GM12874 (cell line): ENCODE measurements around the gene TMEM140.

Experiments
- TF ChIP-seq, protein P1 (sequence below): IDR thresholded peaks from 2 replicates; pipeline ENCODE4 v1.5.1; 2011; ENCODE audit warnings: low read depth, mild to moderate bottlenecking, control low read depth, low read length, moderate library complexity; ENCODE audit not compliant: insufficient read depth

Gene TMEM140

DNA sequence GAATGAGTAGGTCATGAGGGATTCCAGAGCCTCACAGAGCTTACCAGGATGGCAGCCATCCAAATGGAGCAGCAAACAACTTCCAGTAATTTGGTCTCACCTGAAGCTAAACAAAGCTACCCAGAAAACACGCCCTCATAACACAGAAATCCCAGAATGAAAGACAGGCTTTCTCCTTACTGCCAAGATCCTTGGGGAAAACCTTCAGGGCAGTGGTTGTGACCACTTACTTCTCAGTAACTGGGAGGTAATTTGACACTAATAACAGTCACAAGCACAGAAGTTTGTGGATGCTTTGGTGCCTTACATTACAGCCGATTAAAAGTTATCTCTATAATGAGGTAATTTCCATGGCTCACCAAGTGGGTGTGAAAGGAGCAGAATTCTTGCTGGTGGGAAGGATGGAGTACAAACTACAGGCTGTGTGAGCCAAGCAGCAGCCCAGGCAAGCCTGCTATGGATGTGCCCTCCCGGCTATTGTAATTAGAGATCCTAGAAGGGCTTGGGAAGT, 53.0 kb downstream of the TMEM140 start:
- TF ChIP-seq, protein P1, sequence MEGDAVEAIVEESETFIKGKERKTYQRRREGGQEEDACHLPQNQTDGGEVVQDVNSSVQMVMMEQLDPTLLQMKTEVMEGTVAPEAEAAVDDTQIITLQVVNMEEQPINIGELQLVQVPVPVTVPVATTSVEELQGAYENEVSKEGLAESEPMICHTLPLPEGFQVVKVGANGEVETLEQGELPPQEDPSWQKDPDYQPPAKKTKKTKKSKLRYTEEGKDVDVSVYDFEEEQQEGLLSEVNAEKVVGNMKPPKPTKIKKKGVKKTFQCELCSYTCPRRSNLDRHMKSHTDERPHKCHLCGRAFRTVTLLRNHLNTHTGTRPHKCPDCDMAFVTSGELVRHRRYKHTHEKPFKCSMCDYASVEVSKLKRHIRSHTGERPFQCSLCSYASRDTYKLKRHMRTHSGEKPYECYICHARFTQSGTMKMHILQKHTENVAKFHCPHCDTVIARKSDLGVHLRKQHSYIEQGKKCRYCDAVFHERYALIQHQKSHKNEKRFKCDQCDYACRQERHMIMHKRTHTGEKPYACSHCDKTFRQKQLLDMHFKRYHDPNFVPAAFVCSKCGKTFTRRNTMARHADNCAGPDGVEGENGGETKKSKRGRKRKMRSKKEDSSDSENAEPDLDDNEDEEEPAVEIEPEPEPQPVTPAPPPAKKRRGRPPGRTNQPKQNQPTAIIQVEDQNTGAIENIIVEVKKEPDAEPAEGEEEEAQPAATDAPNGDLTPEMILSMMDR = no peak

DNA sequence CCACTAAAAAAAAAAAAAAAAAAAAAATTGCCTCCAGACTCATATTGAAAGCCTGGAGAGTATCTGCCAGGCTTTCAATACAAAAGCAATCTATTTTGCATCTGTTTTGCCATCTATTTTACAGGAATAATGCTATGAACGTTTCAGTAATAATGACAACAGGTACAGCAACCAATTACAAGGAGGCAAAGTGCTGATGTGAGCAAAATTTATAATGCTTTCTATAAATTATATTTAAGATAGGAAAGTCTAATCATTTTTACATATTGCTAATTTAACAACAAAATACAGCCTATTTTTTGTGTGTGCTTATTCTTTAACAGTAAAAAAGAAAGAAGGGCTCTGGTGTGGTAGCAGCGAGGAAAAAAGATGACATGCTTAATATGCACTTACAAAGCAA, 53.5 kb downstream of the TMEM140 start:
- TF ChIP-seq, protein P1 = no peak

DNA sequence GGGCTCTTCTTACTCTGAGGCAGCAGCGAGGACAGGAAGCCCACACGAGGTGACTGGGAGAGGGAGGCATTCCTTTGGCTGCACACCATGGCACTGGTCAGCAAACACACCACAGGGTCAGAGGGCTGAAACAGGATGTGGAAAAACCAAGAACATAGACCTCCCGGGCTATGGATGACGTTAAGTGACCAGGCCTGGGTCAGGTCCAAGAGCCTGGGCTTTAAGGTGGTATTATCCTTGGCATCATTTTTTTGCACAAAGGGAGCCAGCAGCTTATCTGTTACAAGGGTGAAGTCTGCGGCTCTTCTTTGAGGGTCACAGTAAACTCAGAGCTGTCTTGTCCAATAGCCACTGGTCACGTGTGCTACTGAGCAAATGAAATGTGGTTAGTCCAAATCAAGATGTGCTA, 56.5 kb downstream of the TMEM140 start:
- TF ChIP-seq, protein P1 = no peak

DNA sequence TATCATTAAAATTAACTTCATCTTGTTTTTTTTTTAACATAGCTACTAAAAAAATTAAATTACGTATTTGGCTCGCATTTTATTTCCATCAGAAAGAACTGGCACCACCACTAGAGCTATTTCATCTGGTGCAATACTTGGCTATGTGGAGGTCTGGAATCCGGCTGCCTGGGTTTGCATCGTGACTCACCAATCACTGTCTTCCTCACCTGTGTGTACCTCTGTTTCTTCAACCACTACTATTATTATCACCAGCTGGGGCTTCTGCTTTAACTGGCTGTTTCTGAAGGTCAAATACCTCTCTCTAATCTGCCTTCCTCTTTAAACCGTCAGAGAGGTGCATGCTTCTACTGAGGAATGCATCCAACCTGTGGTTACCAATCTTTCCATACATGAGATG, 57.0 kb downstream of the TMEM140 start:
- TF ChIP-seq, protein P1 = no peak

DNA sequence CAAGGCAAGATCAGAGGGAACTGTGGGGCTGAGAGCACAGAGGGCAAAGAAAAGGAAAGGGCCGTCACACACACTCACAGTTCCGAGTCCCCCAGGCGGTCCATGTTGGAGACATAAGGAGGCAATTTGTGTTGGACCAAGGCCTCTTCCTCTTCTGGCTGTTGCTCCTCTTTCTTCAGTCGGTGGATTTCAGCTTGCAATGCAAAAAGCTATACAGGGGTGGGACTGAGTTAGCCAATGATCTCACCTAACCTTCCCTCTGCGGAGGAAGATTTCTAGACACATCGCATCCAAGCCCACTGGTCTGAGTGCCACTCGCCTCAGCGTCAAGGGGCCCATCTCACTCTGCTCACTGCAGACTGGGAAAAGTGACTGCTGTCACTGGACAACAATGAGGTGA, 58.0 kb downstream of the TMEM140 start:
- TF ChIP-seq, protein P1 = no peak

DNA sequence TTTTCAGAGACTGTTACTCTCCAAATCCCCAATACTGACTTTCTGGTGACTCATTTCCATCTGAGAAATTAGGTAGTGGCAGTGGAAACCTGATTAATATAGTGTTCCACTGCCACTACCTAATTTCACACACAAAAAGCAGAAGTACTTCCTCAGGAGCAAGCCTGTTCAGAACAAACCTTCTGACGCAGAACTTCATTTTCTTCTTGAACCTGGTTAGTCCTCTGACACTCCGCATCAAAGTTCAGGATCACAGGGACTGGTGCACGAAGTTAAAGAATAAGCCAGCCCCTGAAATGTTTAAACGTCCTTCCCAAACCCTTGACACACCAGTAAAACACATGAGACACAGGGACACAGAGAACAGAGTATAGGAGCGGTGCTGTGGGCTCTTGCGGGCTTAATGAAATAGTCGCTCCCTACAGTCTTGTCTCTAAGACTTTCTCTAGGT, 59.1 kb downstream of the TMEM140 start:
- TF ChIP-seq, protein P1 = no peak

DNA sequence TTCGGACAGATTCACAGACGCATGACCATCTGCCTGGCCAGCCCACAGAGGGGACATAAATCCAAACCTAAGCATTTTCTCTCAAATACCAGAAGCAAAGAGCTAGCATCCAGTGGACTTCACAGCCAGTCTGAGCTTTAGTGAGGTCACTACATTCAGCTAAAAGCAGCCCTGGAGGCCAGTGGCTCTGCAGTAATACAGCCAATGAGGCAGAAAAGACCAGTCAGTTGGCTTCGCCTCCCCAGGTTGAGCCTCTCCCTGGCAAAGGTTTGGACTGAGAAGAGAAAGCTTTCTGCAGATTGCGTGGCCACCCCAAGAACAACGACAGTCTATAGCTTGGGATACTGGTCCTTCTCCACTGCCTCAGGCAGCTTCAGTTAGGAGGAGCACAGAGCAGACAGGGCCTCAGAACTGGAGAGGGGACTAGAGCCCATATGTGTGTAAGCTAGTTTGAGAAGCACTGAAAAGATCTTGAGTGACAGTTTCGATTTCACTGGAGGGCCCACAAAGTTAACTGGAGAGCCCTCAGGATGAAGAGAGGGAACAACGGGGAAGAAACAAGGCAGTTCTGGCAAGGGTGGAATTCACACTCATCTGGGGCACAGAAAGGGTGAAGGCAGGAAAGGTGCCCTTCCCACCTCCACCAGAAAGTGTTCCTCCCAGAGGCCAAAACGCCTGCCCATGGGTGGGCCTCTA, 59.7 kb downstream of the TMEM140 start:
- TF ChIP-seq, protein P1 = no peak
